Esophagus squamous epithelium (tissue), 4 donors: ENCODE measurements around the gene DHDDS.

Experiments used
- CTCF ChIP-seq, 6 experiments: fragments of 450-650 bp in 4 of 6; fragments of 200-600 bp in 2 of 6; sonication (generic) in 2 of 6; IDR thresholded peaks; one replicate each; pipeline ENCODE4 v1.5.1; 2016 to 2019; ENCODE audit warnings: antibody characterized with exemption in 6 of 6, mild to moderate bottlenecking in 4 of 6, moderate library complexity in 4 of 6
- POLR2A ChIP-seq, 4 donors: fragments of 450-650 bp; IDR thresholded peaks; one replicate each; pipeline ENCODE4 v1.6.1; 2017; ENCODE audit warnings: antibody characterized with exemption in 4 of 4, mild to moderate bottlenecking in 4 of 4, moderate library complexity in 3 of 4

- TF ChIP-seq CTCF (IDR thresholded peaks at IDR 0.05) = no peak
- no peak for TF ChIP-seq POLR2A (IDR thresholded peaks at IDR 0.05)
These were observed 48.0 kb upstream of the DHDDS start for GRCh38 chr1:26384076-26384475.
